Upper lobe of right lung (tissue), 1 donor: ENCODE data around the gene DMRT1. TPM values are rescaled to one million over a fixed set of nuclear protein-coding genes. Genes with fewer than 3 reads are reported as not detected.
A peak's percentile ranks its signal among the peaks of the same experiment; 100 is the strongest.
"Not testable (repeated sequence)": the region's sequence is repeated elsewhere in the genome, so short reads cannot be mapped to it uniquely, and the experiment has no call there.

Source experiments
- ATAC-seq: fragments of 200-7000 bp; cut with Tn5 transposase; one replicate; pipeline ENCODE4 v1.9.1; 2020; ENCODE audit warnings: mild to moderate bottlenecking, moderate library complexity
- DNase-seq: peaks from one replicate; pipeline ENCODE4 v3.0.0-alpha.2; 2020
- H3K27ac ChIP-seq: fragments of 200-600 bp; one replicate; pipeline ENCODE4 v1.8.0; 2022
- H3K27me3 ChIP-seq: fragments of 200-600 bp; one replicate; pipeline ENCODE4 v1.8.0; 2022; ENCODE audit warnings: mild to moderate bottlenecking
- H3K36me3 ChIP-seq: fragments of 200-600 bp; one replicate; pipeline ENCODE4 v1.8.0; 2022
- H3K4me1 ChIP-seq: fragments of 200-600 bp; one replicate; pipeline ENCODE4 v1.8.0; 2022
- H3K4me3 ChIP-seq: fragments of 200-600 bp; one replicate; pipeline ENCODE4 v1.8.0; 2022; ENCODE audit warnings: mild to moderate bottlenecking
- H3K9me3 ChIP-seq: fragments of 200-600 bp; one replicate; pipeline ENCODE4 v1.8.0; 2022
- intact Hi-C: fragments of 100-400 bp; cut with DNase I; formaldehyde crosslinking; loops from one replicate; pipeline ENCODE4 v1.11.0; 2022
- total RNA-seq: library from RNA; stranded (reverse); fragmentation: NEBNext Ultra II Directional; extraction: Animal tissue kit (Norgen Biotek cat#: 25700); gene quantifications from one replicate; pipeline ENCODE4 v1.2.1, GENCODE V29; 2021
- TF ChIP-seq, protein P1 (sequence below): fragments of 200-600 bp; IDR thresholded peaks from one replicate; pipeline ENCODE4 v1.8.0; 2022; ENCODE audit warnings: antibody characterized with exemption
- donor health status: DM: no; HTN: yes; CAD: no; lungs with severe emphysema.

DMRT1 gene
- total RNA-seq, 1 donor from 2014 or later, result not detected

DNA sequence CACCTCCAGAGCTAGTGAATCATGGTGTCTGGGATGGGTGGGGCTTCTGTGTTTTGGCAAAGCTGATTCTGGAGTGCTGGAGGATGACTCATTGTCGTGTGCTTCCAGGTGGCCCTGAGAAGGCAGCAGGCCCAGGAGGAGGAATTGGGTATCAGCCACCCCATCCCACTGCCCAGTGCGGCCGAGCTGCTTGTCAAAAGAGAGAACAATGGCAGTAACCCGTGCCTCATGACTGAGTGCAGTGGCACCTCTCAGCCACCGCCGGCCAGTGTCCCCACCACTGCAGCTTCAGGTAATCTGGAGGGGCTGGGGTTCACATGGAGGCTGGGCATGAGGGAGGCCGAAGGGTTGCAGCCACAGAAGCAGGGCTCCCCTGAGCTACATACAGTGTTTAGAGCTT lies 5.4 kb downstream of the DMRT1 start:
- DNase-seq (no peak), ATAC-seq (peak; percentile 12)
- H3K4me3 ChIP-seq, result no peak overlapping the region
- peaks cover 67% of the 10 kb centered on the region for H3K27me3 ChIP-seq
- no peak overlapping the region for H3K27ac ChIP-seq
- TF ChIP-seq, protein P1, sequence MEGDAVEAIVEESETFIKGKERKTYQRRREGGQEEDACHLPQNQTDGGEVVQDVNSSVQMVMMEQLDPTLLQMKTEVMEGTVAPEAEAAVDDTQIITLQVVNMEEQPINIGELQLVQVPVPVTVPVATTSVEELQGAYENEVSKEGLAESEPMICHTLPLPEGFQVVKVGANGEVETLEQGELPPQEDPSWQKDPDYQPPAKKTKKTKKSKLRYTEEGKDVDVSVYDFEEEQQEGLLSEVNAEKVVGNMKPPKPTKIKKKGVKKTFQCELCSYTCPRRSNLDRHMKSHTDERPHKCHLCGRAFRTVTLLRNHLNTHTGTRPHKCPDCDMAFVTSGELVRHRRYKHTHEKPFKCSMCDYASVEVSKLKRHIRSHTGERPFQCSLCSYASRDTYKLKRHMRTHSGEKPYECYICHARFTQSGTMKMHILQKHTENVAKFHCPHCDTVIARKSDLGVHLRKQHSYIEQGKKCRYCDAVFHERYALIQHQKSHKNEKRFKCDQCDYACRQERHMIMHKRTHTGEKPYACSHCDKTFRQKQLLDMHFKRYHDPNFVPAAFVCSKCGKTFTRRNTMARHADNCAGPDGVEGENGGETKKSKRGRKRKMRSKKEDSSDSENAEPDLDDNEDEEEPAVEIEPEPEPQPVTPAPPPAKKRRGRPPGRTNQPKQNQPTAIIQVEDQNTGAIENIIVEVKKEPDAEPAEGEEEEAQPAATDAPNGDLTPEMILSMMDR, result no peak
- no peaks in the 10 kb centered on the region for H3K36me3 ChIP-seq
- H3K4me1 ChIP-seq, result peaks cover under 1% of the 10 kb centered on the region
- intact Hi-C loops, result no loop called here
- no peaks in the 10 kb centered on the region for H3K9me3 ChIP-seq

DNA sequence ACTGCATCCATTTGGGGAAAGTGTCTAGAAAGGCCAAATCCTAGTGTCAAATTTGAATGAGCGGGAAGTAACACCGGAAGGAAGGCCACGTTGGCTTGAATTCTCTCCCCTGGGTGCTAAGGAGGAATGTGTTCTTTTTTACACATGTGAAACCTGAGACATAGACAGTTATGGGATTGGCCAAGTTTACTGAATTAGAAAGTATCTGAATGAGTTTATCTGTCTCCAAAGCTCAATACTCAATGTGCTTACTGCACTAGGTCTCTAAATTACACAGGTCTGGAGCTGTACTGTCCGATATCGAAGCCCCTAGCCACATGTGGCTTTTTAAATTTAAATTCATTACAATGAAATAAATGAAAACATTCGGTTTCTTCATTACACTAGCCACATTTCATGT lies 6.0 kb downstream of the DMRT1 start:
- H3K27me3 ChIP-seq, result peaks cover 60% of the 10 kb centered on the region
- H3K36me3 ChIP-seq, result no peaks in the 10 kb centered on the region
- H3K9me3 ChIP-seq, result no peaks in the 10 kb centered on the region
- no peak overlapping the region for H3K4me3 ChIP-seq
- H3K4me1 ChIP-seq, result no peaks in the 10 kb centered on the region
- TF ChIP-seq, protein P1, result no peak
- no peak for DNase-seq
- no peak overlapping the region for H3K27ac ChIP-seq
- intact Hi-C loops, result no loop called here
- no peak for ATAC-seq

DNA sequence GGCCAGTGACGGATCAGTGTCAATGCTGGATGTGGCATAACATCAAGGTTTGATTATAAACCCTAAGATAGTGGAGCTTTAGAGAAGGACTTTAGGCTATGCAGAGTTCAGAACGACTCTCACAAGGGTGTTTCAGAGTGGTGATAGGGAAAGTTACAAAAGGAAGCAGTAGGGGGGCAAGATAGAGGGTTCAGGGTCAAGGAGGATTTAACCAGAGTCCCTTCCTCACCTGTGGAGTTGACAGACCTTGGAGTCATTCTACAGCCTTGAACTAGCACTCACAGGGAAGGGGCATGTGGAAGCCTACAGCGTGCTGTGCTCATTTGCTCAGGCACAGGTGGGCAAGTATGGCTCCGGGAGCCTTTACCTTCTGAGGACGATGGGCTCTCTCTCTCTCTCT lies 7.9 kb downstream of the DMRT1 start:
- ATAC-seq (no peak), DNase-seq (no peak)
- Histone ChIP-seq H3K4me1 (no peaks in the 10 kb centered on the region), H3K9me3 (no peaks in the 10 kb centered on the region), H3K27ac (no peak overlapping the region), H3K27me3 (peaks cover 41% of the 10 kb centered on the region), H3K36me3 (no peaks in the 10 kb centered on the region), H3K4me3 (no peak overlapping the region)
- TF ChIP-seq, protein P1, result no peak
- intact Hi-C loops, result no loop called here

DNA sequence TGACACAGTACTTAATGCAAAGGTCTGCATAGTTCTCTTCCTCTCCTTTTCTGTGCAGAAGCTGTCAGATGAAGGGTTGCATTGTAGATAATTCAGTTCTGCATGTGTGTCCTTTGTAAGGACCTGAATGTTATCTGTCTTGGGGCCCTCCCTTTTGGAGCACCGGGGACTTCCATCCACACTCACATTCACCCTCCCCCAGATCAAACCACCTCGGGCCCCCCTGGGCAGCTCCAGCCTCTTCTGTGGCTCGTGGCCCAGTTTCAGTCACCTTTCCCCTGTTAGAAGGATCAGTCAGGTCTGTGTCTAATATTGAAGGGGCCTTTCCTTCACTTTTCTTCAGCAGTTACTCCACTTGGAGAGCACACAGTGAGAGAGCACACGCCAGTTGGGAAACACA lies 11.0 kb downstream of the DMRT1 start:
- no peak overlapping the region for H3K4me3 ChIP-seq
- H3K4me1 ChIP-seq, result no peaks in the 10 kb centered on the region
- peaks cover 12% of the 10 kb centered on the region for H3K27me3 ChIP-seq
- H3K9me3 ChIP-seq, result no peaks in the 10 kb centered on the region
- TF ChIP-seq, protein P1, result no peak
- DNase-seq (no peak), ATAC-seq (no peak)
- intact Hi-C loops, result no loop called here
- H3K27ac ChIP-seq, result no peak overlapping the region
- no peaks in the 10 kb centered on the region for H3K36me3 ChIP-seq

DNA sequence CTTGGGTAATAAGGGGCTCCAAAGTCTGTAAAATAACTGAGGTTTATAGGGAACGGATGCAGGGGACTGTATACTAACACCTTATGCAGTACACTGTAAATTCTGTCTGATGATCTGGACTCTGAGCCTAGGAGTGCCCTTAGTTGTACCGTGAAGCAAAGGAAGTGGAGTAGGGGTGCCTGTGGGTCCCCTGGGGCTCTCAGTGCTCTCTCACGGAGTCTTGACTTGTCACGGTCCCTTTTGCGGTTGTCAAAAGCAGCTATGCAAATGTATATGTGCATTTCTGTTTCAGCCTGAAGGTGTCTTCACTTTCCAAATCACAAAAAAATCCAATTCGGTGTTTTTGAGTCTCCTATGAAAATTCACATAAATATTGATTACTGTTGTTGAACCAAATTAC lies 17.8 kb downstream of the DMRT1 start:
- Histone ChIP-seq H3K36me3 (no peaks in the 10 kb centered on the region), H3K27me3 (no peaks in the 10 kb centered on the region), H3K9me3 (no peaks in the 10 kb centered on the region), H3K4me3 (no peak overlapping the region), H3K4me1 (no peaks in the 10 kb centered on the region), H3K27ac (no peak overlapping the region)
- no peak for ATAC-seq
- TF ChIP-seq, protein P1, result no peak
- intact Hi-C loops, result no loop called here
- no peak for DNase-seq

DNA sequence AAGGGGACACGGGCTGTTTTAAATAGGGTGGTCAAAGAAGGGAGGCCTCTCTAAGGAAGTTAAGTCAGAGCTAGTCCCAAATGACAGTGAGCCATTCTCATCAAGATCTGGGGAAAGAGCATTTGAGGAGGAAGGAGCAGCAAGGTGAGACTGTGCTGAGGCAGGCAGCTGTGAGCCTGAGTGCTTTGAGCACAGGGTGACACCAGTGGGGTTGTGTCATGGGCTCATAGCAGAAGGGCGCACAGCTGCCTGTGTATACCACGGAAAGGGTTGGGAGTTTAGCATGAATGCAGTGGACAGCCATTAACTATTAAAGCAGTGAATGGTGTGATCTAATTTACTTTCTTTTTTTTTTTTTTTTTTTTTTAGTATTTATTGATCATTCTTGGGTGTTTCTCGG lies 19.2 kb downstream of the DMRT1 start:
- H3K9me3 ChIP-seq, result no peaks in the 10 kb centered on the region
- H3K27ac ChIP-seq, result no peak overlapping the region
- no peaks in the 10 kb centered on the region for H3K36me3 ChIP-seq
- intact Hi-C loops, result no loop called here
- H3K4me3 ChIP-seq, result no peak overlapping the region
- ATAC-seq, result peak; percentile 53
- H3K27me3 ChIP-seq, result no peaks in the 10 kb centered on the region
- DNase-seq, result no peak
- TF ChIP-seq, protein P1, result no peak
- no peaks in the 10 kb centered on the region for H3K4me1 ChIP-seq

DNA sequence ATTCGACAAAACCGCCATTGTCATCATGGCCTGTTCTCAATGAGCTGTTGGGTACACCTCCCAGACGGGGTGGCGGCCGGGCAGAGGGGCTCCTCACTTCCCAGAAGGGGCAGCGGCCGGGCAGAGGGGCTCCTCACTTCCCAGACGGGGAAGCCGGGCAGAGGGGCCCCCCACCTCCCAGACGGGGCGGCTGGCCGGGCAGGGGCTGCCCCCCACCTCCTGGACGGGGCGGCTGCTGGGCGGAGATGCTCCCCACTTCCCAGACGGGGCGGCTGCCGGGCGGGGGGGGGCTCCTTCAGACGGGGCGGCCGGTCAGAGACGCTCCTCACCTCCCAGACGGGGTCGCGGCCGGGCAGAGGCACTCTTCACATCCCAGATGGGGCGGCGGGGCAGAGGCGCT lies 20.0 kb downstream of the DMRT1 start:
- H3K27ac ChIP-seq, DNase-seq, H3K27me3 ChIP-seq, H3K9me3 ChIP-seq, intact Hi-C loops, H3K36me3 ChIP-seq, H3K4me3 ChIP-seq, ATAC-seq, H3K4me1 ChIP-seq: not testable (repeated sequence)
